Measurements from ENCODE around the gene TECTA. TPM values are rescaled to one million over a fixed set of nuclear protein-coding genes. Genes with fewer than 3 reads are reported as not detected.

The TECTA gene
- total and polyA plus RNA-seq, 8 donors = 0.06 to 1.4 (median 0.25) TPM; not detected in 3

GRCh38 chr11:121143921-121144320 is 42.9 kb downstream of the TECTA start:
- intact Hi-C loops (cut with DNase I; ENCODE audit: low total_unique reads) = no loop called here
- no peaks in the 10 kb centered on the region for H3K4me1 ChIP-seq
- peaks cover 0 to 6% (median 0%) of the 10 kb centered on the region in 4 donors for H3K36me3 ChIP-seq
- H3K27me3 ChIP-seq = no peaks in the 10 kb centered on the region
- no peak overlapping the region for H3K4me3 ChIP-seq
- DNase-seq = no peak
- 69 to 89% (median 79%) methylated on average over 5 of the region's 5 CpGs for WGBS, 5 donors
- no peaks in the 10 kb centered on the region for H3K9me3 ChIP-seq
- no peak for TF ChIP-seq POLR2AphosphoS5 (IDR thresholded peaks at IDR 0.05)
- TF ChIP-seq, protein P1, sequence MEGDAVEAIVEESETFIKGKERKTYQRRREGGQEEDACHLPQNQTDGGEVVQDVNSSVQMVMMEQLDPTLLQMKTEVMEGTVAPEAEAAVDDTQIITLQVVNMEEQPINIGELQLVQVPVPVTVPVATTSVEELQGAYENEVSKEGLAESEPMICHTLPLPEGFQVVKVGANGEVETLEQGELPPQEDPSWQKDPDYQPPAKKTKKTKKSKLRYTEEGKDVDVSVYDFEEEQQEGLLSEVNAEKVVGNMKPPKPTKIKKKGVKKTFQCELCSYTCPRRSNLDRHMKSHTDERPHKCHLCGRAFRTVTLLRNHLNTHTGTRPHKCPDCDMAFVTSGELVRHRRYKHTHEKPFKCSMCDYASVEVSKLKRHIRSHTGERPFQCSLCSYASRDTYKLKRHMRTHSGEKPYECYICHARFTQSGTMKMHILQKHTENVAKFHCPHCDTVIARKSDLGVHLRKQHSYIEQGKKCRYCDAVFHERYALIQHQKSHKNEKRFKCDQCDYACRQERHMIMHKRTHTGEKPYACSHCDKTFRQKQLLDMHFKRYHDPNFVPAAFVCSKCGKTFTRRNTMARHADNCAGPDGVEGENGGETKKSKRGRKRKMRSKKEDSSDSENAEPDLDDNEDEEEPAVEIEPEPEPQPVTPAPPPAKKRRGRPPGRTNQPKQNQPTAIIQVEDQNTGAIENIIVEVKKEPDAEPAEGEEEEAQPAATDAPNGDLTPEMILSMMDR (IDR thresholded peaks at IDR 0.05) = no peak
- TF ChIP-seq POLR2A (IDR thresholded peaks at IDR 0.05) = no peak
- TF ChIP-seq EP300 (IDR thresholded peaks at IDR 0.05) = no peak
- H3K27ac ChIP-seq = no peak overlapping the region

- no peaks in the 10 kb centered on the region for H3K27me3 ChIP-seq
- H3K4me1 ChIP-seq = no peaks in the 10 kb centered on the region
- 73 to 91% (median 89%) methylated on average over 5 of the region's 5 CpGs for WGBS, 5 donors
- intact Hi-C loops (cut with DNase I; ENCODE audit: low total_unique reads) = no loop called here
- no peaks in the 10 kb centered on the region for H3K9me3 ChIP-seq
- H3K27ac ChIP-seq = no peak overlapping the region
- H3K36me3 ChIP-seq = peaks cover 0 to 6% (median 0%) of the 10 kb centered on the region in 4 donors
- no peak for DNase-seq
- TF ChIP-seq, protein P1 (IDR thresholded peaks at IDR 0.05) = no peak
- TF ChIP-seq POLR2A (IDR thresholded peaks at IDR 0.05) (no peak), POLR2AphosphoS5 (IDR thresholded peaks at IDR 0.05) (no peak), EP300 (IDR thresholded peaks at IDR 0.05) (no peak)
- H3K4me3 ChIP-seq = no peak overlapping the region
Measured at GRCh38 chr11:121144723-121145122, 43.7 kb downstream of the TECTA start.

DNA sequence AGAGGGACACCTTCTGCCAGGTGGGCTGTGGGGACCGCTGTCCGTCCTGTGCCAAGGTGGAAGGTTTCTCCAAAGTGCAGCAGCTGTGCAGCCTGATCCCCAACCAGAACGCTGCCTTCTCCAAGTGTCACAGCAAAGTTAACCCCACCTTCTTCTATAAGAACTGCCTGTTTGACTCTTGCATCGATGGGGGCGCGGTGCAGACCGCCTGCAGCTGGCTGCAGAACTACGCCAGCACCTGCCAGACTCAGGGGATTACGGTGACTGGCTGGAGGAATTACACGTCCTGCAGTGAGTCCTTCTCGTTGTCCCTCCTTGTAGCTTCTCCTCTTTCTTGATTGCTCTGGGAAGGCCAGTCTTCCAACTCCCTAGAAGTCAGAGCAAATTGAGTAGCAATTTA is 44.8 kb downstream of the TECTA start:
- peaks cover 0 to 6% (median 0%) of the 10 kb centered on the region in 4 donors for H3K36me3 ChIP-seq
- no peak for TF ChIP-seq POLR2A (IDR thresholded peaks at IDR 0.05)
- TF ChIP-seq EP300 (IDR thresholded peaks at IDR 0.05) = no peak
- no peak for TF ChIP-seq POLR2AphosphoS5 (IDR thresholded peaks at IDR 0.05)
- TF ChIP-seq, protein P1 (IDR thresholded peaks at IDR 0.05) = no peak
- no peak overlapping the region for H3K27ac ChIP-seq
- H3K4me3 ChIP-seq = no peak overlapping the region
- DNase-seq = no peak
- H3K9me3 ChIP-seq = no peaks in the 10 kb centered on the region
- 85 to 94% (median 86%) methylated on average over 9 to 11 of the region's 11 CpGs for WGBS, 5 donors
- intact Hi-C loops (cut with DNase I; ENCODE audit: low total_unique reads) = no loop called here
- H3K4me1 ChIP-seq = no peaks in the 10 kb centered on the region
- no peaks in the 10 kb centered on the region for H3K27me3 ChIP-seq

- TF ChIP-seq POLR2A (IDR thresholded peaks at IDR 0.05) (no peak), POLR2AphosphoS5 (IDR thresholded peaks at IDR 0.05) (no peak), EP300 (IDR thresholded peaks at IDR 0.05) (no peak)
- TF ChIP-seq, protein P1 (IDR thresholded peaks at IDR 0.05) = no peak
- no peak for DNase-seq
Measured at GRCh38 chr11:121149116-121149515, 48.1 kb downstream of the TECTA start.

More at GRCh38 chr11:121149116-121149515, 48.1 kb downstream of the TECTA start:
- H3K4me1 ChIP-seq = no peaks in the 10 kb centered on the region
- H3K27me3 ChIP-seq = no peaks in the 10 kb centered on the region
- intact Hi-C loops (cut with DNase I; ENCODE audit: low total_unique reads) = no loop called here
- H3K4me3 ChIP-seq = no peak overlapping the region
- WGBS, 5 donors = 76 to 92% (median 83%) methylated on average over 2 of the region's 2 CpGs
- H3K9me3 ChIP-seq = no peaks in the 10 kb centered on the region
- peaks cover 0 to 6% (median 0%) of the 10 kb centered on the region in 4 donors for H3K36me3 ChIP-seq
- no peak overlapping the region for H3K27ac ChIP-seq
